PC-9 (cell line): Measurements from ENCODE around the gene FYN. TPM values are rescaled to one million over a fixed set of nuclear protein-coding genes. Genes with fewer than 3 reads are reported as not detected.
A peak's percentile ranks its signal among the peaks of the same experiment; 100 is the strongest.

ENCODE experiments used
- BruUV-seq: library from RNA; stranded (reverse); fragments of 400-500 nt; replicated peaks from 2 replicates; lab custom pipeline; 2021; lab: Mats Ljungman, UMichigan
- CTCF ChIA-PET: fragments of 300-600 bp; sonication (Branson Sonifier 250); formaldehyde crosslinking; loops from one replicate; lab custom pipeline; 2022; ENCODE audit warnings: antibody characterized with exemption; lab: Charles Lee
- POLR2A ChIA-PET: fragments of 300-600 bp; sonication (Branson Sonifier 250); formaldehyde crosslinking; loops from one replicate; lab custom pipeline; 2022; ENCODE audit warnings: antibody characterized with exemption; ENCODE audit not compliant: unreplicated experiment; lab: Charles Lee
- DNase-seq, 2 experiments: peaks; one replicate each; pipeline versions ENCODE4 v3.0.0 to v3.0.0-alpha.2; 2015 to 2022; ENCODE audit warnings: mixed read lengths in 1 of 2
- H2AFZ ChIP-seq: fragments of 200-600 bp; sonication (generic); 2 replicates; pipeline ENCODE4 v1.8.1; 2017; ENCODE audit warnings: antibody characterized with exemption
- H3F3A ChIP-seq: fragments of 200-600 bp; sonication (generic); 2 replicates; pipeline ENCODE4 v1.8.1; 2017; ENCODE audit warnings: antibody characterized with exemption, mild to moderate bottlenecking, low read depth; ENCODE audit not compliant: insufficient read depth
- H3K27ac ChIP-seq: fragments of 200-600 bp; sonication (generic); 2 replicates; pipeline ENCODE4 v1.6.1; 2016; ENCODE audit warnings: mixed run types
- H3K27me3 ChIP-seq: fragments of 200-600 bp; sonication (generic); 2 replicates; pipeline ENCODE4 v1.6.1; 2016; ENCODE audit warnings: low read depth, mixed run types; ENCODE audit not compliant: insufficient read depth
- H3K36me3 ChIP-seq: fragments of 200-600 bp; sonication (generic); 2 replicates; pipeline ENCODE4 v1.6.1; 2016; ENCODE audit warnings: low read depth, mixed run types
- H3K4me1 ChIP-seq: fragments of 200-600 bp; sonication (generic); replicated peaks from 2 replicates; pipeline ENCODE4 v1.6.1; 2016; ENCODE audit warnings: mixed run types; ENCODE audit not compliant: insufficient read depth
- H3K4me2 ChIP-seq: fragments of 200-600 bp; sonication (generic); 2 replicates; pipeline ENCODE4 v1.6.1; 2017; ENCODE audit warnings: mixed run types
- H3K4me3 ChIP-seq: fragments of 200-600 bp; sonication (generic); 2 replicates; pipeline ENCODE4 v1.6.1; 2016; ENCODE audit warnings: mixed run types
- H3K79me2 ChIP-seq: fragments of 200-600 bp; sonication (generic); 2 replicates; pipeline ENCODE4 v1.6.1; 2017; ENCODE audit warnings: low read depth, mixed run types
- H3K9me2 ChIP-seq: fragments of 200-600 bp; sonication (generic); 2 replicates; pipeline ENCODE4 v1.8.1; 2017; ENCODE audit warnings: mild to moderate bottlenecking; ENCODE audit not compliant: insufficient read depth
- H3K9me3 ChIP-seq: fragments of 200-600 bp; sonication (generic); 2 replicates; pipeline ENCODE4 v1.8.1; 2016; ENCODE audit warnings: low read depth; ENCODE audit not compliant: insufficient read depth
- H4K20me1 ChIP-seq: fragments of 200-600 bp; sonication (generic); 2 replicates; pipeline ENCODE4 v1.8.1; 2017; ENCODE audit not compliant: insufficient read depth
- CTCF ChIP-seq: fragments of 200-600 bp; sonication (generic); conservative IDR thresholded peaks from 2 replicates; pipeline ENCODE4 v1.6.1; 2017; ENCODE audit warnings: mixed run types, antibody characterized with exemption, mild to moderate bottlenecking, moderate library complexity
- EZH2 ChIP-seq: fragments of 200-600 bp; sonication (generic); IDR thresholded peaks from 2 replicates; pipeline ENCODE4 v1.8.0; 2017; ENCODE audit warnings: antibody characterized with exemption, low read depth
- intact Hi-C: fragments of 100-400 bp; cut with micrococcal nuclease; formaldehyde crosslinking; loops from one replicate; pipeline ENCODE4 v1.10.0; 2022; ENCODE audit not compliant: unreplicated experiment
- total RNA-seq: library from RNA; stranded (reverse); gene quantifications from 2 replicates; pipeline ENCODE4 v1.2.3, GENCODE V29; 2021

FYN gene
- total RNA-seq, 1 experiment from 2014 or later, result 53.3 TPM

GRCh38 chr6:111774346-111774703 is 98.9 kb downstream of the FYN start:
- BruUV-seq, result no TSS peak
- POLR2A ChIA-PET, result no interaction called here
- CTCF ChIA-PET, result no interaction called here

GRCh38 chr6:111773501-111774345 is 99.5 kb downstream of the FYN start:
- no peak overlapping the region for H3K4me2 ChIP-seq
- H3K27ac ChIP-seq, result no peak overlapping the region
- no peak overlapping the region for H3K4me3 ChIP-seq
- ChIA-PET CTCF (interaction anchor here (0.7 kb wide), 1 partner anchor 296 kb away, joined by 7 read pairs; no protein-coding TSS in a partner anchor), POLR2A (no interaction called here)
- H3K36me3 ChIP-seq, result no peaks in the 10 kb centered on the region
- BruUV-seq, result no TSS peak
- TF ChIP-seq EZH2 (no peak), CTCF (no peak)
- H3K79me2 ChIP-seq, result no peaks in the 10 kb centered on the region
- H2AFZ ChIP-seq, result no peak overlapping the region
- no peaks in the 10 kb centered on the region for H4K20me1 ChIP-seq
- no peaks in the 10 kb centered on the region for H3K9me2 ChIP-seq
- H3F3A ChIP-seq, result peaks cover 6% of the 10 kb centered on the region; the same call in 1 of the 2 replicates
- DNase-seq, result no peak
- H3K27me3 ChIP-seq, result no peaks in the 10 kb centered on the region
- H3K4me1 ChIP-seq, result peaks cover 11% of the 10 kb centered on the region
- intact Hi-C loops, result no loop called here
- no peaks in the 10 kb centered on the region for H3K9me3 ChIP-seq

More at GRCh38 chr6:111774346-111774703, 98.9 kb downstream of the FYN start:
- peaks cover 11% of the 10 kb centered on the region for H3K4me1 ChIP-seq
- H3K27ac ChIP-seq, result no peak overlapping the region
- H3K4me3 ChIP-seq, result no peak overlapping the region
- H3K36me3 ChIP-seq, result no peaks in the 10 kb centered on the region
- TF ChIP-seq EZH2, result no peak
- no peak for TF ChIP-seq CTCF
- H3K4me2 ChIP-seq, result no peak overlapping the region
- peak in 1 of 2 experiments; percentile 56 for DNase-seq
- H3K79me2 ChIP-seq, result no peaks in the 10 kb centered on the region
- no peaks in the 10 kb centered on the region for H3K27me3 ChIP-seq
- intact Hi-C loops, result no loop called here
- no peaks in the 10 kb centered on the region for H4K20me1 ChIP-seq
- no peak overlapping the region for H2AFZ ChIP-seq
- no peaks in the 10 kb centered on the region for H3K9me2 ChIP-seq
- H3K9me3 ChIP-seq, result no peaks in the 10 kb centered on the region
- H3F3A ChIP-seq, result peaks cover 6% of the 10 kb centered on the region; the same call in 1 of the 2 replicates

GRCh38 chr6:111772381-111772780 is 100.9 kb downstream of the FYN start:
- ChIA-PET CTCF (no interaction called here), POLR2A (no interaction called here)
- Histone ChIP-seq H3K9me2 (no peaks in the 10 kb centered on the region), H3K4me1 (peaks cover 11% of the 10 kb centered on the region), H3K27me3 (no peaks in the 10 kb centered on the region), H3K4me2 (no peak overlapping the region), H3F3A (peaks cover 6% of the 10 kb centered on the region; the same call in 1 of the 2 replicates), H3K4me3 (no peak overlapping the region), H3K9me3 (no peaks in the 10 kb centered on the region), H2AFZ (no peak overlapping the region), H3K36me3 (no peaks in the 10 kb centered on the region), H4K20me1 (no peaks in the 10 kb centered on the region), H3K27ac (no peak overlapping the region), H3K79me2 (no peaks in the 10 kb centered on the region)
- no peak for TF ChIP-seq EZH2
- TF ChIP-seq CTCF, result no peak
- intact Hi-C loops, result no loop called here
- peak in 1 of 2 experiments; percentile 25 for DNase-seq
- BruUV-seq, result no TSS peak
